CD4-positive, alpha-beta T cell (primary cell): Measurements from ENCODE around the gene ETNK2. TPM values are rescaled to one million over a fixed set of nuclear protein-coding genes. Genes with fewer than 3 reads are reported as not detected.

Source experiments
- ATAC-seq: fragments of 200-7000 bp; cut with Tn5 transposase; one replicate; pipeline ENCODE4 v1.10.0; 2022; ENCODE audit warnings: mild to moderate bottlenecking; ENCODE audit not compliant: poor library complexity
- CTCF ChIA-PET: fragments of 350-600 bp; sonication (Branson Sonifier 250); formaldehyde crosslinking; loops from one replicate; lab custom pipeline; 2021; ENCODE audit warnings: antibody characterized with exemption, inconsistent platforms; lab: Charles Lee
- POLR2A ChIA-PET: fragments of 350-600 bp; sonication (Branson Sonifier 250); formaldehyde crosslinking; loops from one replicate; lab custom pipeline; 2021; ENCODE audit warnings: antibody characterized with exemption, inconsistent platforms; lab: Charles Lee
- DNase-seq, 14 experiments: peaks; one replicate each; pipeline ENCODE4 v3.0.0-alpha.2; 2013 to 2020; ENCODE audit warnings: mixed read lengths in 2 of 14
- H3K27ac ChIP-seq, 2 donors: one replicate each; pipeline versions ENCODE4 v1.5.1 to v1.7.0; 2013; ENCODE audit warnings: low read length in 2 of 2, low read depth in 1 of 2, mild to moderate bottlenecking in 1 of 2
- H3K27me3 ChIP-seq, 2 experiments: 1 replicate in 1 of 2; 2 replicates in 1 of 2; pipeline versions ENCODE4 v1.6.1 to v1.7.0; 2013; ENCODE audit warnings: low read length in 2 of 2, control low read depth in 1 of 2, mild to moderate bottlenecking in 1 of 2, moderate library complexity in 1 of 2; ENCODE audit not compliant: insufficient read depth in 2 of 2, control insufficient read depth in 1 of 2
- H3K36me3 ChIP-seq: one replicate; pipeline ENCODE4 v1.6.1; 2013; ENCODE audit warnings: low read length, control low read depth; ENCODE audit not compliant: insufficient read depth
- H3K4me1 ChIP-seq: one replicate; pipeline ENCODE4 v1.6.1; 2013; ENCODE audit warnings: low read length, control low read depth; ENCODE audit not compliant: insufficient read depth
- H3K4me3 ChIP-seq: one replicate; pipeline ENCODE4 v1.5.1; 2013; ENCODE audit warnings: mild to moderate bottlenecking, low read length, moderate library complexity
- H3K9me3 ChIP-seq, 2 experiments: 1 replicate in 1 of 2; 2 replicates in 1 of 2; pipeline versions ENCODE4 v1.6.1 to v1.7.0; 2013; ENCODE audit warnings: low read length in 2 of 2, mild to moderate bottlenecking in 2 of 2, control low read depth in 1 of 2, moderate library complexity in 1 of 2; ENCODE audit not compliant: control insufficient read depth in 1 of 2, insufficient read depth in 1 of 2
- H3K27ac Mint-ChIP-seq: one replicate; pipeline ENCODE4 v1.8.0; 2020; ENCODE audit warnings: mixed read lengths
- H3K27me3 Mint-ChIP-seq: one replicate; pipeline ENCODE4 v1.8.0; 2021; ENCODE audit warnings: mixed read lengths
- H3K36me3 Mint-ChIP-seq: one replicate; pipeline ENCODE4 v1.8.0; 2021; ENCODE audit warnings: low read depth, mixed read lengths
- H3K4me1 Mint-ChIP-seq: one replicate; pipeline ENCODE4 v1.8.0; 2021; ENCODE audit warnings: low read depth, mixed read lengths
- H3K4me3 Mint-ChIP-seq: one replicate; pipeline ENCODE4 v1.8.0; 2020; ENCODE audit warnings: mild to moderate bottlenecking, mixed read lengths
- H3K9me3 Mint-ChIP-seq: one replicate; pipeline ENCODE4 v1.8.0; 2020; ENCODE audit warnings: mixed read lengths
- CTCF ChIP-seq: fragments of 200-600 bp; IDR thresholded peaks from one replicate; pipeline ENCODE4 v1.8.0; 2022; ENCODE audit warnings: antibody characterized with exemption, mild to moderate bottlenecking
- intact Hi-C, 2 experiments: fragments of 100-400 bp; cut with DNase I in 1 of 2; cut with micrococcal nuclease in 1 of 2; formaldehyde crosslinking; loops; one replicate each; pipeline versions ENCODE4 v1.15.1 to v1.9.0; 2023 to 2025; cut with DNase I, micrococcal nuclease
- total RNA-seq, 174 experiments: library from RNA in 2 of 174; stranded (reverse) in 2 of 174; gene quantifications; one replicate each; pipeline ENCODE4 v1.2.3 and lab custom pipeline; 2021 to 2026

The ETNK2 gene
- total RNA-seq, 2 experiments from 2014 or later: 11.7 to 12.9 TPM

- Mint-ChIP-seq H3K4me3 (peak overlapping the region; percentile 81), H3K9me3 (no peaks in the 10 kb centered on the region), H3K27me3 (peaks cover 6% of the 10 kb centered on the region), H3K4me1 (peaks cover 11% of the 10 kb centered on the region), H3K27ac (peak overlapping the region; percentile 74), H3K36me3 (no peaks in the 10 kb centered on the region)
- CTCF ChIA-PET: interaction anchor here (1.3 to 2.6 kb wide), 2 partner anchors 11 to 22 kb away, joined by 3 to 6 read pairs; no protein-coding TSS in a partner anchor
- POLR2A ChIA-PET: interaction anchor here (0.7 to 1.2 kb wide), 4 partner anchors 13 to 386 kb away, joined by 3 read pairs; partner anchors contain the start of gene LAX1
- ATAC-seq: peak; percentile 33
- peak in 4 of 14 experiments; percentile 14 to 54 (median 39) for DNase-seq
- no peaks in the 10 kb centered on the region for H3K9me3 ChIP-seq
- no peaks in the 10 kb centered on the region for H3K36me3 ChIP-seq
- H3K4me1 ChIP-seq: peaks cover 18% of the 10 kb centered on the region
- no peak overlapping the region for H3K27ac ChIP-seq
- peaks cover 0 to 7% of the 10 kb centered on the region in 2 experiments for H3K27me3 ChIP-seq
- H3K4me3 ChIP-seq: peak overlapping the region; percentile 65
- TF ChIP-seq CTCF: no peak
- intact Hi-C loops: loop anchor here in 1 of 2 experiments (10.0 kb wide), 1 partner anchor 654 kb away; no protein-coding TSS in a partner anchor
Observed at GRCh38 chr1:204150702-204151551, 917 bp downstream of the ETNK2 start.

DNA sequence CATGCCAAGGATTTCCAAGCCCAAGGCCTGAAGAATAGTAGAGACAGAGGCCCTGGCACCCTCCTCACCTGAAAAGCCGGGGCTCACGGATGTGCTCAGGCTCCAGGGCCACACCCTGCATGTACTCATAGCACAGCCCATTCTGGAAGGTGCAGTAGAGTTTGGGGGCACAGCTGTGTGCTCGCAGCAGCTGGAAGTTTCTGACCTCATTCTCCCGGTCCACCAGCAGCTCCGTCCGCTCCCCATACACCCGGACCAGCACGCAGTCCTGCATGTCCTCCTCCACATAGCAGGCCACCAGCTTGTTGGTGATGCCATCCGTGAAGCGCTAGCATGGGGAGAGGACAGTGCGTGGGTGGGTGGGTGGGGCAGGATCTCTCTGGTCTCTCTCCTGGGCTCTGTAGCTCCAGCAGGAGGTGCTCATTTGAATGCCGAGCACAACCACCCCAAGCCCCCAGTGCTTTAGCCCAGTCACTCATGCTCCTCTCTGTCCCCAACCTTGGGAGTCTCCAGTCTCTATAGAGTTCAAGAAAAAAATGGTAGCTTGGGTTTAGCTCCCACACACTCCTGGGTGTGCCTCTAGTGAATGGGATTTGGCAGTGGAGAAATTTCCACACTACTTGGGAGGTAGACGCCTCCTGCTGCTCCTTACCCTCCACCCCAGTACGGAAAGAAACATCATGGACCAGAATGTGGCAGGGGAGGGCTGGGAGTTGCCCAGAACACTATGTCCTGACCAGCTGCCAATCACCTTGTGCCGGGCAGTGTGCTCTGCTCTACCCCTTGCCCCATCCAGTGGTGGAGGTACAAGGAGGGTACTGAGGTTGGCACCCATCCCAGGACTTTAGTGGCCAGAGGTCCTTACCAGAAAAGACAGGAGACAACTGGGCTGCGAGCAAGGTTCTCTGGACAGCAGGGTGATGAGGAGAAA is 1.9 kb downstream of the ETNK2 start:
- Mint-ChIP-seq H3K4me3 (peak overlapping the region; percentile 81), H3K27me3 (peaks cover 6% of the 10 kb centered on the region), H3K4me1 (peaks cover 11% of the 10 kb centered on the region), H3K36me3 (no peaks in the 10 kb centered on the region), H3K9me3 (no peaks in the 10 kb centered on the region), H3K27ac (peak overlapping the region; percentile 74)
- no peak overlapping the region for H3K27ac ChIP-seq
- no peak overlapping the region for H3K4me3 ChIP-seq
- intact Hi-C loops: loop anchor here in 1 of 2 experiments (10.0 kb wide), 1 partner anchor 655 kb away; no protein-coding TSS in a partner anchor
- DNase-seq (peak in 1 of 14 experiments; percentile 20), ATAC-seq (no peak)
- CTCF ChIA-PET: interaction anchor here (1.4 kb wide), 1 partner anchor 249 kb away, joined by 3 read pairs; no protein-coding TSS in a partner anchor
- peaks cover 0 to 7% of the 10 kb centered on the region in 2 experiments for H3K27me3 ChIP-seq
- no peak for TF ChIP-seq CTCF
- no peaks in the 10 kb centered on the region for H3K9me3 ChIP-seq
- POLR2A ChIA-PET: no interaction called here
- H3K36me3 ChIP-seq: no peaks in the 10 kb centered on the region
- peaks cover 18% of the 10 kb centered on the region for H3K4me1 ChIP-seq

GRCh38 chr1:204149107-204149506 is 2.7 kb downstream of the ETNK2 start:
- Histone ChIP-seq H3K27me3 (peaks cover 0 to 7% of the 10 kb centered on the region in 2 experiments), H3K27ac (no peak overlapping the region), H3K9me3 (no peaks in the 10 kb centered on the region), H3K36me3 (no peaks in the 10 kb centered on the region), H3K4me1 (peaks cover 18% of the 10 kb centered on the region), H3K4me3 (no peak overlapping the region)
- POLR2A ChIA-PET: no interaction called here
- ATAC-seq (no peak), DNase-seq (peak in 1 of 14 experiments; percentile 2)
- CTCF ChIA-PET: interaction anchor here (1.4 kb wide), 1 partner anchor 249 kb away, joined by 3 read pairs; no protein-coding TSS in a partner anchor
- H3K4me3 Mint-ChIP-seq: peak overlapping the region; percentile 2
- intact Hi-C loops: no loop called here
- no peaks in the 10 kb centered on the region for H3K36me3 Mint-ChIP-seq
- H3K27ac Mint-ChIP-seq: peak overlapping the region; percentile 74
- TF ChIP-seq CTCF: no peak
- no peaks in the 10 kb centered on the region for H3K9me3 Mint-ChIP-seq
- peaks cover 11% of the 10 kb centered on the region for H3K4me1 Mint-ChIP-seq
- peaks cover 1% of the 10 kb centered on the region for H3K27me3 Mint-ChIP-seq
